GM21576 (cell line): ENCODE measurements around the gene CTRB1.

Experiments
- ATAC-seq: cut with Tn5 transposase; IDR thresholded peaks from one replicate; pipeline ENCODE4 v1.9.1; 2021; ENCODE audit warnings: mild to moderate bottlenecking, moderate library complexity; ENCODE audit not compliant: unreplicated experiment

The CTRB1 gene

DNA sequence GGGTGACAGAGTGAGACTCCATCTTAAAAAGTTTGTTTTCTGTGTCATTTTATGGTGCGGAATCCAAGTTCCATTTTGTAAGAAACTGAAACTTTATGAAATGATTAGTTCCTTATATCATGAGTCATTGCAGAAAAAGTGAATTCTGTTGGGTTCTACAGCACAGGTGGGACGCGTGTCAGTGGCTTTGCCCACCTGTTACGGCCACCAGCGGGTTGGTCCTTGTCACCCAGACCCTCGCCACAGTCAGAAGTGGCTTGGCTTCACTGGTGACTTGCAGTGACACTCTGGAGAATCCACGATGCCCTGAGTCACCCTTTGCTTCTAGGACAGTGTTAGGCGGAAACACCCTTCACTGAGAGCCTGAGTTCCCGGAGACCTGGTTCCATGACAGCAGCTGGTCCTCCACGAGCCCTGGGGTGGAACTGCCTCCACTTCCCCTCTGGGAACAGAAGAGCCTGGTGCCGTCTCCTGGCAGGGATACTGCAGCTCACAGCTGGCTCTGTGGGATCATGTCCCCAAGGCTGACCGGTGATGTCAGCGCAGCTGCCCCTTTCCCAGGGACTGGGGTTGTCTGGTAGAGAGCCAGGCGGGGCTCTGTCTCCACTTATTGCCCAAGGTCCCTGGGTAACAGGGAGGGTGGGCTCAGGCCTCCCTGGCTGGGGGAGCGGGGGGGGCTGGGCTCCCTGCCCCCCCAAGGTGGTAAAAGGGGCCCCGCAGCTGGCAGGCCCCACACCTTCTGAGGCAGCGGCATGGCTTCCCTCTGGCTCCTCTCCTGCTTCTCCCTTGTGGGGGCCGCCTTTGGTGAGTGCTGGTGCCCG lies at the start of gene CTRB1:
CTRB1 (plus strand) TSS at position 733 of the 821 bp plus-strand sequence; CDS start at position 753, 20 bp downstream.
- peak; percentile 62 for ATAC-seq

DNA sequence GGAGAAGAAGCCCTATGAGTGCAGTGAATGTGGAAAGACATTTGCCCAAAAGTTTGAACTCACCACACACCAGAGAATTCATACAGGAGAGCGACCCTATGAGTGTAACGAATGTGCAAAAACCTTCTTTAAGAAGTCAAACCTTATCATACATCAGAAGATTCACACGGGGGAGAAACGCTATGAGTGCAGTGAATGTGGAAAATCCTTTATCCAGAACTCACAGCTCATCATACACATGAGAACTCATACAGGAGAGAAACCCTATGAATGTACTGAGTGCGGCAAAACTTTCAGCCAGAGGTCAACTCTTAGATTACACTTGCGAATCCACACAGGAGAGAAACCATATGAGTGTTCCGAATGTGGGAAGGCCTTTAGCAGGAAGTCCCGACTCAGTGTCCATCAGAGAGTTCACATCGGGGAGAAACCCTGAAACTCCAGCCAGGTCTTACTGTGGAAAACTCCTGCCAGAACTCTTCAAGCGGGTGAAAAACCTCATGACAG lies 48.8 kb upstream of the CTRB1 start:
- no peak for ATAC-seq

DNA sequence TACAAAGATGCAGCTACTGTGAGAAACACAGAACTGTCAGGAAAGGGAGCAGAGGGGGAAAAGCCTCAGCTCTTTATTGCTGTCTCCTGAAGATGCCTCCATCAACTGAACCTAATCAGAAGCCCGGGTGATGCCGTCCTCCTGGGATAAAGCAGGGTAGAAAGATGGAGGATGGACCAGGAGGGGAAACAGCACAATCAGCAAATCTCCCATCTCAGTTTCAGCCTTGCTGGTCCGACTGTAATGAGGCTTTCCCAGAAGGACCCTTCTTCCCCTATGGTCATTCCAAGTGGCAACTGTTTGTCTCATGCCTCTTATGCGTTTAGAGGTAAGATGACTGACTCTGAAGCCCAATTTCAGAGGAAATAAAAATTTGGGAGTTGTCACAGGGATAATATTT lies 46.2 kb upstream of the CTRB1 start:
- ATAC-seq: no peak

DNA sequence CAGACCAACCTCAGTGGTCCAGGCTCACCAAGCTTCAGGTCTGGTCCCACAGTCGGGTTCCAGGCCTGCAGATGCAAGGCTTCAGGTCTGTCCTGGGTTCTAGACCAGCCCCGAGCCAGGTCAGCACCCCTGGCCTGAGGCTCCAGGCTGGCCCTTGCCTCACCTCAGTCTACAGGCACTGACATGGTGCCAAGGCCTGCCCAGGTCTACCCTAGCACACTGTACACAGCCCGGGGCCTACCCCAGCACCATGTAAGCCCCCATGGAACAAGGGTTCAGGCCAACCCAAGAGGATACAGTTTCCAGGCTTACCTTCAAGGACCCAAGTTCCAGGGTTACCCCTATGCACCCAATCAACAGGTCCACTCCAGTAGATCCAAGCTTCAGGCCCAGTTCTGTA lies 43.7 kb upstream of the CTRB1 start:
- ATAC-seq: no peak

DNA sequence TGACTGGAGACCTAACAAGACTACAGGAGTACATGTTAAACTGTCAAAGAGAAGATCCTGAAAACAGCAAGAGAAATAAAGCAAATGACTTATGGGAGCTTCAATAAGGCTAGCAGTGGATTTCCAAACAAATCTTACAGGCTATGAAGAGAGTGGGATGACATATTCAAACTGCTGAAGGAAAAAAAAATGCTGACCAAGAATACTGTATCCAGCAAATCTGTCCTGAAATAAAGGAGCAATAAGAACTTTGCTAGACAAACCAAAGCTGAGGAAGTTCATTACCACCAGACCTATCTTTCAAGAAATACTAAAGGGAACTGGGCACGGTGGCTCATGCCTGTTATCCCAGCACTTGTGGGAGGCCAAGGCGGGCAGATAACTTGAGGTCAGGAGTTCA lies 41.9 kb upstream of the CTRB1 start:
- no peak for ATAC-seq

DNA sequence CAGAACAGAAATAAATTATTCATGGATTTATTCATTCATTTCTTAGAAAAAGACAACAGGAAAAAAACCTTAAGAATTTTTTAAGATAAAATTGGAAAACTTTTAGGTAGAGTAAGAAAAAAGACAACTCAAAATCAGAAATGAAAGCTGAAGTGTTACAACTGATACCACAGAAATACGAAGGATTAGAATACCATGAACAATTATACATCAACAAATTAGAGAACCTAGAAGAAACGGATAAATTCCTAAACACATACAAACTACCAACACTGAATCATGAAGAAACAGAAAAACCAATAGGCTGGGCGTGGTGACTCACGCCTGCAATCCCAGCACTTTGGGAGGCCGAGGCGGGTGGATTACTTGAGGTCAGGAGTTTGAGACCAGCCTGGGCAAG lies 39.6 kb upstream of the CTRB1 start:
- no peak for ATAC-seq

DNA sequence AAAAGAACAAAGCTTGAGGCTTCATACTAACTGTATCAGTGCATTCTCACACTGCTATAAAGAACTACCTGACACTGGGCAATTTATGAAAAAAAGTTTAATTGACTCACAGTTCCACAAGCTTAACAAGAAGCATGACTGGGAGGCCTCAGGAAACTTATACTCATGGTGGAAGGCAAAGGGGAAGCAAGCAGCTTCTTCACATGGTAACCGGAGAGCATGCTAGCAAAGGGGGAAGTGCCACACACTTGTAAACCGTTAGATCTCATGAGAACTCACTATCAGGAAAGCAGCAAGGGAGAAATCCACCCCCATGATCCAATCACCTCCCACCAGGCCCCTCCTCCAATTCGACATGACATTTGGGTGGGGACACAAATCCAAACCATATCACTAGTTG lies 37.2 kb upstream of the CTRB1 start:
- no peak for ATAC-seq

DNA sequence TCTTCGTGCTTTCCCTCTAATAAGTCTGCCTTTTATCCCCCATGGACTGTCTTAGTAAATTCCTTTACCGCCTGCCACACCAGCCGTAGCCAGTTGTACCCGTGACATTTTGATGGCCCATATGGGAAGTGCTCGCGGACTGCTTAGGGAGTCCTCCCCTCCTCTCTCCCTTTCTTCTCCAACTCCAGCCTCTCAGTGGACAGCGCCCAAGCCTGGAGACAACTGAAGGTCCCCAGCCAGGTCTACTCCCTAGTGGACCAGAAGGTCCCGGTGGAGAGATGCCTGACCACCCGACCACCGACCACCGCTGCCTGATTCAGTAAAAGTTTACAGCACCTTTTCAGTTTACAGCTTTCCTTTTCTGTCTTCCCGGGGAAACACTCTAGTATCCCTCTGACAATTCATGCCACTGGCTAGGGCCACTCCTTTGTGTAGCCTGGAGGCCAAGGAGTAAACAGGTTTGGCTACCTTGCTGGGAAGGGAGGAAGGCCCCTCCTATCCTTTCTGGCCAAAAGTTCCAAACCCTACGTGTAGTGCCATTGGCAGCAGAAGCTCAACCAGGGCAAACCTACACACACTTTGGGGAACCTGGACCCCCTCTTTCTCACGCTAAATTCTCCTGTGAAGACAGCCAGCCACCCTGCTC lies 29.8 kb upstream of the CTRB1 start:
- ATAC-seq: no peak

DNA sequence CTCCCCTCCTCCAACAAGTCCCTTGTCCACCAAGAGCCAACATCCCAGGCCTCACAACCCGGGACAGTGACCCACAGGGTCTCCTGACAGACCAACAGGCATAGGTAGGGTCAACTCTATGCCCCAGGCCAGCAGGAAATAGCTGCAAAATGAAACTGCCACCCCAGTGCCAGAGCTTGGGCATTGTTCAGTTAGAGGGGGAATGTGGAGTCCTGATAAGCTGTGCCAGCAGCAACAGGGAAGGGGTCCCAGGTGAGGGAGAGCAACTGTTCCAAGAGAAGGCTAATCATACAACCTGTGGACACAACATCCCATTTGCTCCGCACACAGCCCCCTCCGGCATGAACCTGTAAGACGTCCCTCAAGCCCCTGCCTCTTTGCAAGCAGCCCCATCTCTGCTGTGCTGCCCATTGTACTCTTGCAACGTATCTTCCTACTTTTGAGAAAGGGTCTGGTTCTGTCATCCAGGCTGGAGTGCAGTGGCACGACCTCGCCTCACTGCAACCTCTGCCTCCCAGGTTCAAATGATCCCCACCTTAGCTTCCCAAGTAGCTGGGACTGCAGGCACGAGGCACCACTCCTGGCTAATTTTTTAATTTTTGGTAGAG lies 29.0 kb upstream of the CTRB1 start:
- ATAC-seq: no peak

DNA sequence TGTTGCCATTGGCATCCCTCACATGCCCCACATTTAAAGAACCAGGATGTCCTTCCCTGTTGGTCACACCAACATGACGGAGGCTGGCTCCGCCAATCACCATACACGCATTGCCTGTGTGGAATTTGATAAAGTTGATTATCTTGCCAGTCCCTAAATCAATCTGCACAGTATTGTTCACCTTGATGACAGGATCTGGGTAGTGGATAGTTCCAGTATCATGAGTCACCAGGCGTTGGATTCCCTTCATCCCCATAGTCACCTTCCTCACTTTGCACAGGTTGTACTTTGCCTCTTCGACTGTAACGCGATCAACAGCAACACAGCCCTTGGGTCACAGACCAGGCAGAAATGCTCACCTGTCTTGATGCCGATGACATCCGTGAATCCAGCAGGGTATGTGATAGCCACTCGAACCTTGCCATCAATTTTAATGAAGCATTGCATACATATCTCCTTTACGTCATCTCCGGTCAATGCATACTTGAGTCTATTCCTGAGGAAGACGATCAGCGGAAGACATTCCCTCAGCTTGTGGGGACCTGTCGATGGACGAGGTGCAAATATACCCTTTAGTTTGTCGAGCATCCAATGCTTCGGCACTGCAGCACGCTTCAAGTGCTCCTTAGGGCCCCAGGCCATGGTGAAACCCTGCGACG lies 26.1 kb upstream of the CTRB1 start:
- ATAC-seq: no peak

DNA sequence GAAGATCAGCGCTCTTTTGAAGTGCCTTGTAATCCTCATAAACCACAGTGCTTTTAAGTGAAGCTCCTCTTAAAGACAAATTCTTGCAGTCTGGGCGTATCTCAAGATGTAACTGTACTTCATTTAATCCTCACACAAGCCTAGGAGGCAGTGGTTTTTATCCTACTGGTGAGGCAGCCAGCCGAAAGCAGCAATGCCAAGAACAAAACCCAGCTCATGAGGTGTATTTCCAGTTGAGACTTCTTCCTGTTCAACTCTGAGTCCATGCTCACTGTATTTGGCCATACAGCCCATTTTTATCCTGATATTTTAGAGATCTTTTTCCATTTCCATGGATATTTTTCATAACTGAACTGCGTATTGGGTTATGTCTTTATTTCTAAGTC lies 25.5 kb upstream of the CTRB1 start:
- no peak for ATAC-seq

DNA sequence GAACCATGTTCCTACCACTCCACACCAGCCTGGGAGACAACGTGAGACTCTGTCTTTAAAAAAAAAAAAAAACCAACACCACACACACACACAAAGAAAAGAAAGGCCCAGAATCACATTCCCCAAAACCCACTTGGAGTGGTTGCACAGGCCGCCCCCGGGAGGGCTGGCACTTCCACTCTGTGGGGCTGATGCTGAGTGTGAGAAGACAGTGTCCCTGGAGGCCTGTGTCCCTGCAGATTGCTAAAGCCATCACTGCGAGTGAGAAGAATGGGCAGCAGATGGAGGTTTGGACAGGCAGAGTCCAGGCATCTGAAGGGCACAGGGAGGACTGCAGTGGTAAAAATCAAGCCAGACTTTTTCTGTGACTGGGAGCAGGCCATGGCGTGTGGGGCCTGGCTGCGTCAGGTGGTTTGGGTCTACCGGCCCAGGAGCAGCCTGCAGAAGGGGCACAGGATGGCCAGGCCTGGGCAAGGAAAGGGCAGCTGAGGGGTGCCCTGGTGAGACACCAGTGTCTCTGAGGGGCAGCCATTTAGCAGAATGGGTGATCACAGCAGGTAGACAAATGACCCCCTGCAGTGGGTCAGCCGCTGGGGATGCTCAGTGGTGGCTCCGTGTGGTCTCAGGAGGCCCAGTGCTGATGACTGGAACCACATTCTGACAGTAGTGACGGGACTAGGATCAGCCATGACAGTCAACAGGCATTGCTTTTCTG lies 24.9 kb upstream of the CTRB1 start:
- no peak for ATAC-seq

DNA sequence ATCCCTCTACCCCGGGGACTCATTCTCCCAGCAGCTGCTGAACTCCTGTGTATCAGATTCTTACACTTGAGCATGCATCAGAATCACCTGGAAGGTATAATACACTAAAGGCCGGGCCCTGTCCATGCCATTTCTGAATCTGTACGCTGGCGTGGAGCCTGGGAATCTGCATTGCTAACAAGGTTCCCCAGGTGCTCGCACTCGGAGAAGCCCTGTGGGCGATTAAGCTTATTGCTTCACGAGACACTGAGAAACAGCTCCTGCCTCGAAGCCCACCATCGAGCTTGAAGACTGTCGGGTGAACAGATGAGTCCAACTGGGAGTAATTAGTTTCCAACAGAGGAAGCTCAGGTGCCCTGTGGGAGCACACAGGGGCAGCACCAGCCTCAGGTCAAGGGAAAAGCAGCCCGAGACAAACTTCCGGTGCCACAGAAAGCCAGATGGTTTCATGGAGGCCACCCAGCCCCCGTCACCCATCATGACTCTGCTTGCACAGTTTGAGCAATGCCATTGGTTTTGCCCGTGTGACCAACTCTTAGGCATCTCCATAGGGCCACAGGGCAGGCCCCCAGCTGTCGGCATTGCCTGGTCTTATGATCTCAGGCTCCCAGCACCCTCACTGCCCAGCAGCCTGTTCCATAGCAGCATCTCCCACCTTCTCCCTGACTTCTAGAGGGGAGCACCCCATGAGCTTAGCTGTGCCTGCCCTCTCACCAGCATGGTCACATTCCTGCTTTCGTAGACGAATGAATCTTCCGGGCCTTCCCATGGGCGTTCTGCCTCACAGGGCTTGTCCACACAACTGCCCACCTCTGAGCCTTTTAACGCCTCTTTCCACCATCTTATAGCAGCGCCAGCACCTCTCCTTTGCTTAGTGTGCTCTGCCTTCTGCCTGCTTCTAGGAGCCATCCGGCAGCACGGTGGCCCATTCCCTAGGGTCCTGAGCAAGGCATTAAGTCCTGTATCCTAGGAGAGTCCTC lies 22.7 kb upstream of the CTRB1 start:
- ATAC-seq: no peak

DNA sequence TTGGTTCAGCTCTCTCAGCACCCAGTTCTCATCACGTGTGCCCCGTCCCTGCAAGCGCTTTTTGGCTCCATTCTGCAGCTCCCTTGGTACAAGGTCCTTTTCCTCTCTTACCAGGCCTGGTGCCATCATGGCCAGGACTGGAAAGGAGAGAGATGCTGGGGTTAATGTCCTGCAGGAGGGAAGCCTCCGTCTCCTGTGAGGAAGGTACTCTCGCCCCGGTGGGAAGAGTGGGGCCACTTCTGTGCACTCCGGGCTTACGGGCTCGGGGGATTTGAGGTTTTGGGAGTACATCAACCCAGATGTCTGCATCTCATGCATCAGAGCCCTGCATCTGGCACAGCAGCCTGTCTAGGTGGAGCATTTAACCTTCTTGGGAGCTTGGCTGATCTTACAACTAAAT lies 22.0 kb upstream of the CTRB1 start:
- no peak for ATAC-seq

DNA sequence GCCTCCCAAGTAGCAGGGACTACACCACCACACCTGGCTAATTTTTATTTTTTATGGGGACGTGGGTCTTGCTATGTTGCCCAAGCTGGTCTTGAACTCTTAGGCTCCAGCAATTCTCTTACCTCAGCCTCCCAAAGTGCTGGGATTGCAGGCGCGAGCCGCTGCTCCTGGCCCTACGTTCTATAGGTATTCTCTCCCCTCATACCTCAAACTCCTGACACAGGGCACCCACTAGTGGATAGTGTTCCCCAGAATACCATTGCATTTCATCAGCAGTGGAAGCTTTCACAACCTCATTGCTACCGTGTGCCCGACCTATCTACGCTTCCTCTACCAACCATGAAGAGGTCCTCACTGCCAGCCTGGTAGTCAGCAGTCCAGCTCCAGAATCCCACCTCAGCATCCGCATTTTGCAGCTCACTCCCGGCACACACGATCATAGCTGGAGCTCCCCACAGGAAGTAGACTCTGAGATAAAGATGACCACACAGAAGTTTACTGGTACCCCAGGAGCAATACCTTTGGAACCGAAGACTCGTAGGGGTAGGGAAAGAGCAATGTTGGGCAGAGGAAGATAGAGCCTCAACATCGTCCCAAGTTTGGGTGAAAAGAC lies 21.2 kb upstream of the CTRB1 start:
- no peak for ATAC-seq

DNA sequence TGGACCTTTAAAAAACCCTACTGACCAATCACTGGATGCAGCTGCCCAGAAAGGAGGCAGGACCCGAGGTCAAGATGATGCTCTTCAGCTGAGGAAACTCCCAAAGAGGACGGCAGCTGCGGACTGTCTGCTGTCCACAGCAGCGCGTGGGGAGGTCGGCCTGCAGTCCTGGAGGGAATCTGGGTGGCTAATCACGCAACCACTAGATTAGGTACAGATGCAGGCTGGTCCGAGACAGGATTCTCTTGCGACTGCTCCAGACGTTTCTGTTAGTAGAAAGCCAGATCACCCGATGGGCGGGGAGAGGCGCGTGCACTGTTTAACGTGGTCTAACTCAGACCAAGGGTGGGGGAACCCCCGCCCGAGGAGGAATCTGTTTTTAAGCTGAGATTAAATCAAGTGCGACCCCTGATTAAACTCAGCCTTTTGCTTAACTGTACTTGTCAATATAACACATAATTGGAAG lies 20.6 kb upstream of the CTRB1 start:
- no peak for ATAC-seq

DNA sequence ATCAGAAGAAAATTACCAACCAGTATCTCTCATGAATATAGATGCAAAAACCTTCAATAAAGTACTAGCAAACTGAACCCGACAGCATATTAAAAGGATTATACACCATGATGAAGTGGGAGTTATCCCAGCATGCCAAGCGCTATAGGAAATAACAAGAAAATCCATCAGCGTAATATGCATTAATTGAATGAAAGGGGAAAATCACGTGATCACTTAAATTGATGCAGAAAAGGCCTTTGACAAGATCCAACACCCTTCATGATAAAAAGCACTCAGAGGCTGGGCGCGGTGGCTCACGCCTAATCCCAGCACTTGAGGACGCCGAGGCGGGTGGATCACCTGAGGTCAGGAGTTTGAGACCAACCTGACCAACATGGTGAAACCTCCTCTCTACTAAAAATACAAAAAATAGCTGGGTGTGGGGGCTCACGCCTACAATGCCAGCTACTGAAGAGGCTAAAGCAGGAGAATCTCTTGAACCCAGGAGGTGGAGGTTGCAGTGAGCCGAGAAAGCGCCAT lies 16.7 kb upstream of the CTRB1 start:
- no peak for ATAC-seq

DNA sequence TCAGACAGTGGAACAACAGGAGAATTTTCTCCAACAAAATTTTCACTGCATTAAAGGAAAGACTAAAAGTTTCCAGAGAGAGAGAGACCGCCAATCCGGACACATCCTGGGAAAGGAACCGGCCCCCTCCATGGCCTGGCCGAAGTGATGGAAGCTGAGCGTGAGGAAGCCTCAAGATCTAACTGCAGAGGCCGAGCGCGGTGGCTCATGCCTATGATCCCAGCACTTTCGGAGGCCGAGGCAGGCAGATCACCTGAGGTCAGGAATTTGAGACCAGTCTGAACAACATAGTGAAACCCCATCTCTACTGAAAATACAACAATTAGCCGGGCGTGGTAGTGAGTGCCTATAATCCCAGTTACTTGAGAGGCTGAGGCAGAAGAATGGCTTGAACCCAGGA lies 15.7 kb upstream of the CTRB1 start:
- ATAC-seq: no peak
